PC-9 (cell line): Measurements from ENCODE around the gene PRR29. TPM values are rescaled to one million over a fixed set of nuclear protein-coding genes. Genes with fewer than 3 reads are reported as not detected.
A peak's percentile ranks its signal among the peaks of the same experiment; 100 is the strongest.

ENCODE experiments used
- BruUV-seq: library from RNA; stranded (reverse); fragments of 400-500 nt; replicated peaks from 2 replicates; lab custom pipeline; 2021; lab: Mats Ljungman, UMichigan
- CTCF ChIA-PET: fragments of 300-600 bp; sonication (Branson Sonifier 250); formaldehyde crosslinking; loops from one replicate; lab custom pipeline; 2022; ENCODE audit warnings: antibody characterized with exemption; lab: Charles Lee
- POLR2A ChIA-PET: fragments of 300-600 bp; sonication (Branson Sonifier 250); formaldehyde crosslinking; loops from one replicate; lab custom pipeline; 2022; ENCODE audit warnings: antibody characterized with exemption; ENCODE audit not compliant: unreplicated experiment; lab: Charles Lee
- DNase-seq, 2 experiments: peaks; one replicate each; pipeline versions ENCODE4 v3.0.0 to v3.0.0-alpha.2; 2015 to 2022; ENCODE audit warnings: mixed read lengths in 1 of 2
- H2AFZ ChIP-seq: fragments of 200-600 bp; sonication (generic); 2 replicates; pipeline ENCODE4 v1.8.1; 2017; ENCODE audit warnings: antibody characterized with exemption
- H3F3A ChIP-seq: fragments of 200-600 bp; sonication (generic); 2 replicates; pipeline ENCODE4 v1.8.1; 2017; ENCODE audit warnings: antibody characterized with exemption, mild to moderate bottlenecking, low read depth; ENCODE audit not compliant: insufficient read depth
- H3K27ac ChIP-seq: fragments of 200-600 bp; sonication (generic); 2 replicates; pipeline ENCODE4 v1.6.1; 2016; ENCODE audit warnings: mixed run types
- H3K27me3 ChIP-seq: fragments of 200-600 bp; sonication (generic); 2 replicates; pipeline ENCODE4 v1.6.1; 2016; ENCODE audit warnings: low read depth, mixed run types; ENCODE audit not compliant: insufficient read depth
- H3K36me3 ChIP-seq: fragments of 200-600 bp; sonication (generic); 2 replicates; pipeline ENCODE4 v1.6.1; 2016; ENCODE audit warnings: low read depth, mixed run types
- H3K4me1 ChIP-seq: fragments of 200-600 bp; sonication (generic); replicated peaks from 2 replicates; pipeline ENCODE4 v1.6.1; 2016; ENCODE audit warnings: mixed run types; ENCODE audit not compliant: insufficient read depth
- H3K4me2 ChIP-seq: fragments of 200-600 bp; sonication (generic); 2 replicates; pipeline ENCODE4 v1.6.1; 2017; ENCODE audit warnings: mixed run types
- H3K4me3 ChIP-seq: fragments of 200-600 bp; sonication (generic); 2 replicates; pipeline ENCODE4 v1.6.1; 2016; ENCODE audit warnings: mixed run types
- H3K79me2 ChIP-seq: fragments of 200-600 bp; sonication (generic); 2 replicates; pipeline ENCODE4 v1.6.1; 2017; ENCODE audit warnings: low read depth, mixed run types
- H3K9me2 ChIP-seq: fragments of 200-600 bp; sonication (generic); 2 replicates; pipeline ENCODE4 v1.8.1; 2017; ENCODE audit warnings: mild to moderate bottlenecking; ENCODE audit not compliant: insufficient read depth
- H3K9me3 ChIP-seq: fragments of 200-600 bp; sonication (generic); 2 replicates; pipeline ENCODE4 v1.8.1; 2016; ENCODE audit warnings: low read depth; ENCODE audit not compliant: insufficient read depth
- H4K20me1 ChIP-seq: fragments of 200-600 bp; sonication (generic); 2 replicates; pipeline ENCODE4 v1.8.1; 2017; ENCODE audit not compliant: insufficient read depth
- EZH2 ChIP-seq: fragments of 200-600 bp; sonication (generic); IDR thresholded peaks from 2 replicates; pipeline ENCODE4 v1.8.0; 2017; ENCODE audit warnings: antibody characterized with exemption, low read depth
- intact Hi-C: fragments of 100-400 bp; cut with micrococcal nuclease; formaldehyde crosslinking; loops from one replicate; pipeline ENCODE4 v1.10.0; 2022; ENCODE audit not compliant: unreplicated experiment
- total RNA-seq: library from RNA; stranded (reverse); gene quantifications from 2 replicates; pipeline ENCODE4 v1.2.3, GENCODE V29; 2021
- TF ChIP-seq, protein P1 (sequence below): fragments of 200-600 bp; sonication (generic); conservative IDR thresholded peaks from 2 replicates; pipeline ENCODE4 v1.6.1; 2017; ENCODE audit warnings: mixed run types, antibody characterized with exemption, mild to moderate bottlenecking, moderate library complexity

PRR29 gene
- total RNA-seq, 1 experiment from 2014 or later: 2.4 TPM

DNA sequence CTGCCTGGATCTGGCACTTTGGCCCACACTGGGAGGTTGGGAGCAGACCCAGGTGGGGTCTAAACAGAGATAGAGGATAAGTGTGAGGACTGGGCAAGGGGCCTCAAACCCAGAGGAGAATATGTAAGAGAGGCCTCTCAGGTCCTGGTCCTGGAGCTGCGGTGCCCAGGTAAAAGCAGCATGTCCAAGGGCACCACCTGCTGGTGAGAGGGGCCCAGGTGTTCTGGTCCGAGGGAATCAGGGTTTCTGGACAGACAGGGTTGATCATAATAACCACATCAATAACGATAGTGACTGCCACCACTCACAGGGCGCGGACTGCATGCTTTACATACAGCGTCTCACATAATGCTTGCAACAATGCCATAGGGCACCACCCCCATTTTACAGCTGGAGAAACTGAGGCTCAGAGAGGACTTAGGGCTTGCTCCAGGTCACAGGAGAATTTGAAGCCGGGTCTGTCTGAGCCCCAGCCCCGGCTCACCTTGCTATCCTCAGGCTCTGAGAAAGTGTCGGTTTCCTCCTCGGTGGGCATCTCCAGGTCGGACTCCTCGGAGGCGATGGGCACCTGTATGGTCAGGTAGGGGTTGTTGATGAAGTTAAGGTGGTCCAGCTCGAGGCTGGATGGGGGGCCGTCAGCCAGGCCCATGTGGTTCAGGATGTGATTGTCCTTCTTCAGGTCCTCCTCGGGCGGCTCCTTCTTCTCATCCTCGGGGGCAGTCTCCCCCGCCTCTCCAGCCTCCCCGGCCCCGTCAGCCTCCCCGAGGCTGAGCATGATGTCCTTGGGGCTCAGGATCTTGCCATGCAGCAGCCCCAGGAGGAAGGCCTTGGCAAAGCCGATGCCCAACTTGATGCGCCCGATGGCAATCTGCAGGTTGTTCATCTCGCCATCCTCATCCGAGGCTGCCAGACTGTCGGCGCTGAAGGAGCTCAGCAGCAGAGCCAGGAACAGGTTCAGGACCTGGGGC, 46.9 kb upstream of the PRR29 start:
- H3K9me2 ChIP-seq: no peaks in the 10 kb centered on the region
- ChIA-PET POLR2A (interaction anchor here (0.5 kb wide), 1 partner anchor 969 kb away, joined by 5 read pairs; no protein-coding TSS in a partner anchor), CTCF (interaction anchor here (0.6 to 1.2 kb wide), 4 partner anchors 61 to 183 kb away, joined by 3 to 4 read pairs (median 4); no protein-coding TSS in a partner anchor)
- H3K4me1 ChIP-seq: no peaks in the 10 kb centered on the region
- no peaks in the 10 kb centered on the region for H3F3A ChIP-seq
- no peaks in the 10 kb centered on the region for H4K20me1 ChIP-seq
- H3K36me3 ChIP-seq: no peaks in the 10 kb centered on the region
- no peak overlapping the region for H3K27ac ChIP-seq
- peak; percentile 50 to 62 for DNase-seq
- no peaks in the 10 kb centered on the region; the same call in 1 of the 2 replicates for H3K27me3 ChIP-seq
- H3K9me3 ChIP-seq: no peaks in the 10 kb centered on the region
- no peak overlapping the region for H2AFZ ChIP-seq
- no peak overlapping the region for H3K4me3 ChIP-seq
- BruUV-seq: no TSS peak
- TF ChIP-seq, protein P1, sequence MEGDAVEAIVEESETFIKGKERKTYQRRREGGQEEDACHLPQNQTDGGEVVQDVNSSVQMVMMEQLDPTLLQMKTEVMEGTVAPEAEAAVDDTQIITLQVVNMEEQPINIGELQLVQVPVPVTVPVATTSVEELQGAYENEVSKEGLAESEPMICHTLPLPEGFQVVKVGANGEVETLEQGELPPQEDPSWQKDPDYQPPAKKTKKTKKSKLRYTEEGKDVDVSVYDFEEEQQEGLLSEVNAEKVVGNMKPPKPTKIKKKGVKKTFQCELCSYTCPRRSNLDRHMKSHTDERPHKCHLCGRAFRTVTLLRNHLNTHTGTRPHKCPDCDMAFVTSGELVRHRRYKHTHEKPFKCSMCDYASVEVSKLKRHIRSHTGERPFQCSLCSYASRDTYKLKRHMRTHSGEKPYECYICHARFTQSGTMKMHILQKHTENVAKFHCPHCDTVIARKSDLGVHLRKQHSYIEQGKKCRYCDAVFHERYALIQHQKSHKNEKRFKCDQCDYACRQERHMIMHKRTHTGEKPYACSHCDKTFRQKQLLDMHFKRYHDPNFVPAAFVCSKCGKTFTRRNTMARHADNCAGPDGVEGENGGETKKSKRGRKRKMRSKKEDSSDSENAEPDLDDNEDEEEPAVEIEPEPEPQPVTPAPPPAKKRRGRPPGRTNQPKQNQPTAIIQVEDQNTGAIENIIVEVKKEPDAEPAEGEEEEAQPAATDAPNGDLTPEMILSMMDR: peak; percentile 83
- TF ChIP-seq EZH2: no peak
- no peak overlapping the region for H3K4me2 ChIP-seq
- intact Hi-C loops: loop anchor here (1.0 to 5.0 kb wide), 3 partner anchors 32 to 74 kb away; no protein-coding TSS in a partner anchor
- H3K79me2 ChIP-seq: no peaks in the 10 kb centered on the region

DNA sequence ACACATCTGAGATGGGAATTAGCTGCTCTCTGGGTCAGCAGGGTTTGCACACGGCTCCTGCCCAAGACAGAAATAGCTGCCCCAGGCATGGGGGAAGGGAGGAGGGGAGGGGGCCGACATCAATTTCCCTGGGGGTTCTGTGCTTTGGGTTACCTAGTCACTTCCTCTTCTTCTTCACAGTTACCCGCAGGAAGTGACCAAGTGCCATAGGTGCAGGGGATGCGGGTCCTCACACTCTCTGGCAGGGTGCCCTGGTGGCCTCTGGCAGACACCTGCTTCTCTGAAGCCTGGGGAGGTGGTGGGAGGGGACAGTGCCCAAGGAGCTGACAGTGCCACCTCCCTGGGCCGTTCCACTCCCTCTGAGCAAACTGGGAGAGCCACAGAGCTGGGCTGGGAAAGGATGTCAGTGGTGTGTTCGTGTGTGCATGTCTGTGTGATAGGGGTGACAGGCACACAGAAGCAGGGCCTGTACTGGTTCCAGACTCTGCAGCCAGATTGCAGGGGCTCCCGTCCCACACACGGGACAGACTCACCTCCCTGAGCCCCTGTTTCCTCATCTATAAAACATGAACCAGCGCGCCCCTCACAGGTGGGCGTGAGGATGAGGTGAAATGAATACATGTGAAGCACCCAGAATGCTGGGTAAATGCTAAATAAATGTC, 43.6 kb upstream of the PRR29 start:
- POLR2A ChIA-PET: no interaction called here
- Histone ChIP-seq H4K20me1 (no peaks in the 10 kb centered on the region), H3K36me3 (no peaks in the 10 kb centered on the region), H3K9me2 (no peaks in the 10 kb centered on the region), H3K4me2 (no peak overlapping the region), H3K4me1 (no peaks in the 10 kb centered on the region), H2AFZ (no peak overlapping the region), H3K79me2 (no peaks in the 10 kb centered on the region), H3K4me3 (no peak overlapping the region), H3K9me3 (no peaks in the 10 kb centered on the region), H3K27me3 (no peaks in the 10 kb centered on the region; the same call in 1 of the 2 replicates), H3K27ac (no peak overlapping the region), H3F3A (no peaks in the 10 kb centered on the region)
- TF ChIP-seq, protein P1: no peak
- no peak for TF ChIP-seq EZH2
- CTCF ChIA-PET: interaction anchor here (0.6 kb wide), 2 partner anchors 13 to 464 kb away, joined by 3 to 6 read pairs; no protein-coding TSS in a partner anchor
- intact Hi-C loops: loop anchor here (5.0 kb wide), 1 partner anchor 33 kb away; no protein-coding TSS in a partner anchor
- no TSS peak for BruUV-seq
- no peak for DNase-seq

DNA sequence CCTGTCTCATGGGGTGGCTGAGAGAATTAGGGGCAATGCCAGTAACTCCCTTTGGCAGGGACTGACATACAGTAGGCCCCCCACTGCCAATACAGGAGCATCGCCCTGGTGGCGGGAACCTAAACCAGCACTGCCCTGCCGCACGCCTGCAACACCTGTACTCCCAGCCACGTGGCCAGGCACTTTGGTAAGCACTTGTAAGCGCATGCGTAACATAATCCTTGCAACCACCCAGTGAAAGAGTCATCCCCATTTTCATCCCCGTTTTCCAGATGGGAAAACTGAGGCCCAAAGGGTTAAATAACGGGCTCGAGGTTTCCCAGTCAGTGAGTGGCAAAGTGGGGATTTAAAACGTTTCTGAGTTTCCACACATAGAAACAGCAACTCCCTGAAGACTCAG, 42.9 kb upstream of the PRR29 start:
- H3K9me3 ChIP-seq: no peaks in the 10 kb centered on the region
- no peak overlapping the region for H3K27ac ChIP-seq
- H3K9me2 ChIP-seq: no peaks in the 10 kb centered on the region
- H3K4me2 ChIP-seq: no peak overlapping the region
- H3K4me3 ChIP-seq: no peak overlapping the region
- no peaks in the 10 kb centered on the region for H4K20me1 ChIP-seq
- no peaks in the 10 kb centered on the region for H3K36me3 ChIP-seq
- no peaks in the 10 kb centered on the region for H3K79me2 ChIP-seq
- DNase-seq: no peak
- H3K27me3 ChIP-seq: no peaks in the 10 kb centered on the region; the same call in 1 of the 2 replicates
- TF ChIP-seq, protein P1: no peak
- TF ChIP-seq EZH2: no peak
- 0 out of 2 replicates have a peak, but pooled peaks cover under 1% of the 10 kb centered on the region for H3K4me1 ChIP-seq
- ChIA-PET POLR2A (no interaction called here), CTCF (interaction anchor here (0.6 kb wide), 2 partner anchors 14 to 132 kb away, joined by 3 to 6 read pairs; no protein-coding TSS in a partner anchor)
- intact Hi-C loops: no loop called here
- no TSS peak for BruUV-seq
- H3F3A ChIP-seq: no peaks in the 10 kb centered on the region
- no peak overlapping the region for H2AFZ ChIP-seq
